Adipocyte (in vitro differentiated cells): ENCODE data around the gene MYADML2.

Experiments used
- DNase-seq: peaks from one replicate; pipeline ENCODE4 v3.0.0-alpha.2; 2015; ENCODE audit warnings: low read depth
- H3K27me3 ChIP-seq: replicated peaks from 2 replicates; pipeline ENCODE4 v1.7.0; 2013; ENCODE audit warnings: mild to moderate bottlenecking, low read length, moderate library complexity; ENCODE audit not compliant: control insufficient read depth, insufficient read depth
- H3K36me3 ChIP-seq: 2 replicates; pipeline ENCODE4 v1.7.0; 2013; ENCODE audit warnings: low read length, mild to moderate bottlenecking, moderate library complexity; ENCODE audit not compliant: control insufficient read depth, insufficient read depth, severe bottlenecking
- H3K4me1 ChIP-seq: 2 replicates; pipeline ENCODE4 v1.7.0; 2013; ENCODE audit warnings: mild to moderate bottlenecking, low read length, moderate library complexity; ENCODE audit not compliant: control insufficient read depth, insufficient read depth
- H3K4me3 ChIP-seq: 2 replicates; pipeline ENCODE4 v1.7.0; 2013; ENCODE audit warnings: mild to moderate bottlenecking, low read length, moderate library complexity
- H3K9ac ChIP-seq: 2 replicates; pipeline ENCODE4 v1.7.0; 2013; ENCODE audit warnings: mild to moderate bottlenecking, low read length, moderate library complexity
- H3K9me3 ChIP-seq: 2 replicates; pipeline ENCODE4 v1.7.0; 2013; ENCODE audit warnings: mild to moderate bottlenecking, low read length, moderate library complexity; ENCODE audit not compliant: control insufficient read depth

Gene MYADML2

DNA sequence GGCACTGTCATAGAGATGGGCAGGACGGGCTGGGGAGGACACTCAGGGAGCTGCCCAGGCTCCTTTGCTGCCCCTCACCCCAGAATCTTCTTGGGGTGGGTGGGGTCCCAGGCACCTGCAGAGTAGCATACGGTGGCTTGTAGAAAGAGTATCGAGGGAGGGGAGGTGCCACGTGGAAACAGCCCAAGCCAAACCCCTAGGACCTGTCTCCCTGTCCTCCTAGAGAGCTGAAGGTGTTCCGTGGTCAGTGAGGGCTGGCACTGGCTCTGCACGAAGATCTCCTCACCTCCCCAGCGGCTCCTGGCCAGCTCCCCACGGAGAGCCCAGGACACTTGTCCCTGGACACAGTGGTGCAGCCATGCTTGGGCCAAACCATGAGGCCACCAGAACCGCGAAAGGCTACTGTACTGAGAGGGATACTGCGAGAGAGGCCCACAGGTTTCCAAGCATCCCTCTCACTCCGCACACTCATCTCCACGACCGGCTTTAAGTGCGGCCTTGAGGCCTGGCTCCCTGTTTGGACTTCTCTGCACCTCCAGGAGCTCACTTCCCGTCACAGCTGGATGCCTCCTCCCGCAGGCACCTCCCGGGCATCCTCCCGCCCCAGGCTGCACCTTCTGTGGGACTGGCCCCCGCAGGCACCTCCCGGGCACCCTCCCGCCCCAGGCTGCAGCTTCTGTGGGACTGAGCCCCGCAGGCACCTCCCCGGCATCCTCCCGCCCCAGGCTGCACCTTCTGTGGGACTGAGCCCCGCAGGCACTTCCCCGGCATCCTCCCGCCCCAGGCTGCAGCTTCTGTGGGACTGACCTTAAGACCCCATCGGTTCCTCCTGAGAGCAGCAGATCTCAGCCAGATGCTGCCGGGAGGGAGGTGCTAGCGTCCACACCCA, 17.5 kb downstream of the MYADML2 start:
- H3K4me3 ChIP-seq: no peak overlapping the region
- no peaks in the 10 kb centered on the region for H3K27me3 ChIP-seq
- H3K9me3 ChIP-seq: no peaks in the 10 kb centered on the region

DNA sequence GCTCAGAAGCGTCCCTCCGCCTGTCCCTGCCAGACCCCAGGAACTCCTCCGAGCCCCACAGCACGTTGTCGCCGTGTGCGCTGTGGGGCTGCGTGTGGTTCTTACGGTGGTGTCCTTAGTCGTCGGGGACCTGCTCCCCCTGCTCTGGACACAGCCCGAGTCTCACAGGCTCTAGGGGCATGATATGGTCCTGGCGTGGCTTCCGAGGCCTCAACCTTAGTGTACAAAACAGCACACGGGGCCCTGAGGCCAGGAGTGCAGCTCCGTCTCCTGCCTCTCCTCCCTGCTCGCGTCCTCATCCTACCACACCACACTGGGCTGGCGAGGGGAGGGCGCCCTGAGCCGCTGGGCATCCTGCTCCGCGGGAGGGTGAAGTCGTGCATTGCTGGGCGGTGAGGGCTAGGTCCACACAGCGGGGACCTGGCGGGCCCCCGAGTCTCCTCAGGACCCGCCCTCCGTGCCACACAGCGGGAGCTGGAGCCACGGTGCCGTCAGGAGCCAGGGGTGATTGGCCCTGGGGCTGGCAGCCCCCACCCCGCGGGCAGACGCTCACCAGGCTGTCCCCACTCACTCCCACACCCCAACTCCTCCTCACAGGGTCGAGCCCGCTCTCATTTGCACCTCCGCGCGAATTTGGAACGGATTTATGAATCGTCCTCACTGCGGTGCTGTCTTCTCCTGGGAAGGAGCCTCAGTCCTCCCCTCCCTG, 18.3 kb downstream of the MYADML2 start:
- Histone ChIP-seq H3K4me1 (peaks cover 21% of the 10 kb centered on the region), H3K9ac (peak overlapping the region; percentile 77), H3K27me3 (no peaks in the 10 kb centered on the region), H3K4me3 (peak overlapping the region; percentile 78), H3K9me3 (no peaks in the 10 kb centered on the region), H3K36me3 (no peaks in the 10 kb centered on the region)
- DNase-seq: peak; percentile 46

More for the DNA sequence above, 17.5 kb downstream of the MYADML2 start:
- Histone ChIP-seq H3K36me3 (no peaks in the 10 kb centered on the region), H3K4me1 (peaks cover 13% of the 10 kb centered on the region), H3K9ac (no peak overlapping the region)
- no peak for DNase-seq

DNA sequence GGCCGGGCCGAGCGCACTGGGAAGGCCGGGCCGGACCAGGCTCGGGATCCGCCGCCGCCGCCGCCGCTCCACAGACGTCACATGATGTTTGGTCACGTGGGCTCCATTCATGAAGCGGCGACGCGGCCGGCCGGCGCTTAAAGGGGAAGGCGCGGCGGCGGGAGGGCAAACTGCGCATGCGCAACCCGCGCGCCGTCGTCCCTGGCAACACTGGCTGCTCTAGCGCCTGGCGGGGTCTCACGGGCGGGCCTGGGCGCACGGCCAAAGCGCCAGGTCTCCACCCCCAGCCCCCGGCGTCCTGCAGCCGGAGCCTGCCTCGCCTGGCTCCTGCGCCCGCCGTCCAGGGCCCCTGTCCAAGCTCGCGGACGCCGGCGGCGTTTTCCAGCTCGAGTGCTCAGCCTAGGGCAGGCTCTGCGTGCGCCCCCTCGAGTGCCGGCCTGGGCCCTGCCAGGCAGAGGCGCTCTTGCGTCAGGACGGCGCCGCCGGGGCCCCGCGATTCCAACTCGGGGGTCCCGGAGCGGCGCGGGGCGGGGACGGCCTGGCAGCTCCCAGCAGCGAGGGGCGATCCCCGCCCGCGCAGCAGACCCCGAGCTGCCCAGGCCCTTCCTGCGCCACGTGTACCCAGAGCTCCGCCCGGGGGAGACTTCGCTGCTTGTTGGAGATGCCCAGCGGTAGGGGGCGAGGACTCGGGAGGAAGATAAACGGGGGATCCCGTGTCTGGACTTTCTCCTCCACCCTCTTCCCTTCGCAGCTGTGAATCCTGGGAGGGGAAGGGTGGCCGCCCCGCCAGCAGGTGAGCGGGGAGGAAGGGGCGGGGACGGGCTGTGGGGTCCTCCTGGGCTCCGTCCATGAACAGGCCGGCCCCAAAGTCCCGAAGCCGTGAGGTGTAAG, 19.1 kb downstream of the MYADML2 start, which contains the start of gene MAFG:
Gene MAFG (minus strand): TSS at position 83 of the 891 bp plus-strand sequence. CDS start 4,550 bp downstream, outside the sequence.
- H3K4me3 ChIP-seq: peak within 1 kb of the TSS; percentile 85
- peak; percentile 98 for DNase-seq
- no peaks in the 10 kb centered on the region for H3K27me3 ChIP-seq
- no peaks in the 10 kb centered on the region for H3K9me3 ChIP-seq
- H3K4me1 ChIP-seq: peaks cover 27% of the 10 kb centered on the region
- no peaks in the 10 kb centered on the region for H3K36me3 ChIP-seq
- peak within 1 kb of the TSS; percentile 87 for H3K9ac ChIP-seq

DNA sequence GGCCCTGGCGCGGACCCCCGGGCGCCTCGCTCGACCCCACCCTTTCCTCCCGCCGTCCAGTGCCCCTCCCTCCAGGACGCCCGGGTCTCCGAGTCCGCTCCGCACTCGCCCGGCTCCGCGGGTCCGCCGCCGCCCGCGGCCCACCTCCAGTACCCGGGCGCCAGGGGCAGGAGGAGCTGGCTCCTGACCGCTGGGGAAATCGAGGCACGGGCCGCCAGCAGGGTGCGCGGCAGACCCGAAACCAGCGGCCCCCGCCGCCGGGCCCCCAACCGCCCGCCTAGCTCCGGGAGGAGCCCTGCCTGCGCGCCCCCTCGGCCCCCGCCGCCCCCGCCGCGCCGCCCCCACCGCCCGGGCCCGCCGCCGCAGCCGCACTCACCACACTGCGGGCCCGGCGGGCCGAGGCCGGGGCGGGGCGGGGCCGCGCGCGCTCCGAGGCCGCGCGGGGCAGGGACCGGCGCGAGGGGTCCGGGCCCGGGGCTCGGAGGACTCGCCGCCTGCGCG, 19.8 kb downstream of the MYADML2 start:
- peak overlapping the region; percentile 87 for H3K9ac ChIP-seq
- DNase-seq: no peak
- no peaks in the 10 kb centered on the region for H3K9me3 ChIP-seq
- H3K4me1 ChIP-seq: peaks cover 30% of the 10 kb centered on the region
- H3K27me3 ChIP-seq: no peaks in the 10 kb centered on the region
- H3K4me3 ChIP-seq: peak overlapping the region; percentile 85
- H3K36me3 ChIP-seq: peaks cover 5% of the 10 kb centered on the region

DNA sequence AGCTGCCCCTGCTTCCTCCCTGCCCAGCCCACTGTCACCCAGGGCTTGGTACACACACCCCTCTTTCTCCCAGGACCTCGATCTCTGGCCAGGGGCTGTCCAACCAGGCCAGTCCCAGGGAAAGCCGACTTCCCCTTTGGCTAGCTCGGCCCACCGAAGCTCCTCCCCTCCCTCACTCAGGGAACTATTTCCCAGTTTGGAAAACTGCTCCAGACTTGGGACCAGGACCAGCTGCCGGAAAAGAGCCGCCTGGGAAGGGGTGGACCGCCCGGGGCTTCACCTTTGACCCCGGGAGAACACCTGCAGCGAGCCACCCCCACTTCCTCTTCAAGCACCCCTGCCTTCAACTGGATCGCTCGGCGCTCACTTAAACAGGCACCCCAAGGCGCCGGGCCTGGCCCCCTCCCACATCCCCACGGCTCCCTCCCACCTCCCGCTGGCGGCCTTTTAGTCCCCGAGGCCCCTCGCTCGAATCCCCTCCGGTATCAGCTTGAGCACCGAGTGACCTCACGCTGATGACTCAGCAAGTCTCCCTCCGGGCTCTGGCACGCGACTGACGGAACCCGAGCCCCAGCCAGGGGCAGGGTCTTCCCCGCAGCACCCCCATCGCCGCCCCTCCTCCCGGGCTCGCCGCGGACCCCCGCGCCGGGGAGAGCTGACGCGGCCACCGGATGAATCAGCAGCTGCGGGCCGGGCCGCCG, 20.4 kb downstream of the MYADML2 start:
- Histone ChIP-seq H3K9me3 (no peaks in the 10 kb centered on the region), H3K4me3 (peak overlapping the region; percentile 85), H3K4me1 (peaks cover 33% of the 10 kb centered on the region), H3K36me3 (peaks cover 9% of the 10 kb centered on the region), H3K9ac (peak overlapping the region; percentile 87), H3K27me3 (no peaks in the 10 kb centered on the region)
- peak; percentile 91 for DNase-seq

DNA sequence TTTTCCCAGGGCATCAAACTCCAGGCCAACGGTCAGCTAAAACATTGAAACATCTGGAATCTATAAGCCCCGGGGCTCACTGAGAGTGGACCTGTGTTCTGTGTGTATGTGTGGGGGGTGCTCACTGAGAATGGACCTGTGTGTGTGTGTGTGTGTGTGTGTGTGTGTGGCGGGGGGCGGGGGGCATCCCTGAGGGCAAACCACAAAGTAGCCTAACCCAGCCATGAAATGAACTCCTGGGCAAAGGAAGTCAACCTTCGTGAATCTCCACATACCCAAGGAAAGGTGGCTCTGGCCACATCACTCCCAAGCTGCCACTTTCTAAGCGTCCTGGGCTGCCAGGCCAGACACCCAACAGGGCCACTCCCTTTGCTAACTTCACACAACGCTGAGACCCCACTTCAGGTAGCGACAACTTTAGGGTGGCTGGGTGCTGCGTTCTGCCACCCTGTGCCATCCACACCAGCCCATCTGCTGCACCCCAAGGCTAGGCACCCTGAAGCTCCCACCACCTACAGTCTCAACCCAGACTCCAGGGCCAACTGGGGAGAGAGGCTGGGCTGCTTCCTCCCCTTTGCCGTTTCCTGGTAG, 21.1 kb downstream of the MYADML2 start:
- no peak for DNase-seq
- peaks cover 9% of the 10 kb centered on the region for H3K36me3 ChIP-seq
- H3K9me3 ChIP-seq: no peaks in the 10 kb centered on the region
- H3K4me1 ChIP-seq: peaks cover 36% of the 10 kb centered on the region
- H3K27me3 ChIP-seq: no peaks in the 10 kb centered on the region
- H3K4me3 ChIP-seq: peak overlapping the region; percentile 85
- peak overlapping the region; percentile 87 for H3K9ac ChIP-seq

DNA sequence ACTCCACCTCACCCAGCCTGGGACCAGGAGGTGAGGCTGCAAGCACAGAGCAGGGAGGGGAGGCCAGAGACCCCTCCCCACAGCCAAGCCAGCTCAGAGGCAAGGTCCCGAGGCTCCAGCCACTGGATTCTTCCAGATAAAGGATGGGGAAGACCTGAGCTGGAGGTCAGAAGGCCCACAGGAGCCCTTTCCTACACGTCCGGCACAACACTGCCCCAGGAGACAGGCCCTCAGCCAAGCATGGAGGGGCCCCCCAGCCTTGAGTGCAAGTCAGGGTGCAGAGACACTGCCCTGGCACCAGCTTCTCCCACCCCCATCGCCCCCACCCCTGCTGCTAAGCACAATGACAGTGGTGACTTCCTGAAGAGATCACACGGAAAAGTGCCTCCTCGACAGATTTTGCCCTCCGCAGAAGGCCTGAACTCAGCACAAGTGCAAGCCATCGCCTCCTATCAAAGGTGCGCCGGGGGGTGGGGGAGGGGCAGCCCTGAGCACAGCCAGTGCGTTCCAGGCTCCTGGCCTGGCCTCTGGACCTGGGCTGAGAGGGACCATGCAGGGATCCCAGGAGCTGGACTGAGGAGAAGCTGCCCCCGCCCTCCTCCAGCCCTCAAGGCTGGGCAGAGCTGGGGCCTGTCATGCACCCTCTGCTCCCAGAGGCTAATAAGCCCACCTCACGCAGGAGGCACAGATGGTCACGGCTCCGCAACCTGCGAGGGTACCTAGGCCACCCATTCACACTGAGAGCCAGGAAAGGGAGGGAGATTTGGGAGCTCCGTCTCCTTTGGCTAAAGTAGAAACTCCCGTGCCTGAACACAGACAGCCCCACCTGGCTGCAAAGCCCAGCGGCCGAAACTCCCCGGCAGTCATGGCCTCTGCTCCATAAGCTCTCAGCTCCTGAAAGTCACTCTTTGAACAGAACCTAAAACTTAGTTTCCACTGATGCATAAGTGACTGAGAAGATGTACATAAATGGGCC, 22.2 kb downstream of the MYADML2 start:
- Histone ChIP-seq H3K9ac (peak overlapping the region; percentile 79), H3K9me3 (no peaks in the 10 kb centered on the region), H3K27me3 (no peaks in the 10 kb centered on the region), H3K36me3 (peaks cover 14% of the 10 kb centered on the region), H3K4me3 (no peak overlapping the region), H3K4me1 (peaks cover 37% of the 10 kb centered on the region)
- no peak for DNase-seq

DNA sequence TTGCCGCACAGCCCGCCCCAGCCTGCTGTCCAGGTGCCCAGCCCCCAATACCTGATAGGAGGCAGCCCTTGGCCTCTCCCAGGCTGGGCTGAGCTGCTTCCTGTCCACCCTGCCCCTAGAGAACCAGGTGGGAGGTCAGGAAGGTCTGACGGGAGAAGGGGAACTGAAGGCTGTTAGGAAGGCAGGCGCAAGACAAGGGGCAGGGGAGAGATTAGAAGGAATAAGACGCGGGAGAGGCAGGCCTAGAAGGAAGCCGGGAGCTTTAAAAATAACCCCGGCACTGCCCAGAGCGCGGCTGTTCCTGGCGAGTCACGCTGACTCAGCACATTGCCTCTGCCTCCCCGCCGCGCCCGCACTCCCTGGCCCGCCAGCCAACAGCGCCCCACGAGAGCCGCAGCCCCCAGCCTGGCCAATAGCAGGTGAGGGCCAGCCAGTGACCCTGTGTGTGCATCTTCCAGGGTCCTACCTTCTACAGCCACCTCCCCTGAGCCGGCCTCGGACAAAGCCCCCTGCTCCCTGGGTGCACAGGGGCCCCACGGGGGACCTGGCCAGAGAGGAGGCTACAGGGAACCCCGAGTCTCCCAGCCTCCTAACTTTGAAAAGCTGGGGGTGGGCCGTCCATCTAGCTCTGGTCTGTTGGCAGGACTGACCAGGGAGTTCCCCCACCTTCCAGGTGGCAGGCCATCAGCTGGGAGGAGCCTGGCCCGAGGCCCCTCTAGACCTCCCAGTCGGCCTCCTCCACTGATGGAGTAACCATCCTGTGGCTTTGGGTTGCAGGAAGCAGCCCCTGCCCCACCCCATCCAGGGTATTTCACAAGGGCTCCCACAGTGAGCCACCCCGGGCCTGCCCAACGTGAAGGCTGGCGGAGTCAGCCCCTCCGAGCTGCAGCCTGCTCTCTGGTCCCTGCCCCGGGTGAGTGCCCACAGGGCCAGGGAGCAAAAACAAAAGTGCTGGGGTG, 23.5 kb downstream of the MYADML2 start:
- Histone ChIP-seq H3K4me3 (peak overlapping the region; percentile 76), H3K36me3 (peaks cover 14% of the 10 kb centered on the region), H3K4me1 (peaks cover 37% of the 10 kb centered on the region), H3K9me3 (no peaks in the 10 kb centered on the region), H3K27me3 (no peaks in the 10 kb centered on the region), H3K9ac (peak overlapping the region; percentile 79)
- DNase-seq: peak; percentile 86
